HUES48 (cell line): ENCODE data around the gene MOSMO.
"Not testable (repeated sequence)": the region's sequence is repeated elsewhere in the genome, so short reads cannot be mapped to it uniquely, and the experiment has no call there.

ENCODE experiments used
- H3K27ac ChIP-seq: one replicate; pipeline ENCODE4 v1.7.0; 2013; ENCODE audit warnings: low read depth, low read length, inconsistent platforms
- H3K27me3 ChIP-seq: 2 replicates; pipeline ENCODE4 v1.6.1; 2013; ENCODE audit warnings: mild to moderate bottlenecking, low read length; ENCODE audit not compliant: control insufficient read depth, insufficient read depth
- H3K36me3 ChIP-seq: 2 replicates; pipeline ENCODE4 v1.6.1; 2013; ENCODE audit warnings: low read length; ENCODE audit not compliant: control insufficient read depth, insufficient read depth
- H3K4me1 ChIP-seq: 2 replicates; pipeline ENCODE4 v1.6.1; 2013; ENCODE audit warnings: mild to moderate bottlenecking, low read length; ENCODE audit not compliant: control insufficient read depth, insufficient read depth
- H3K4me3 ChIP-seq: 2 replicates; pipeline ENCODE4 v1.5.1; 2013; ENCODE audit warnings: mild to moderate bottlenecking, low read depth, low read length
- H3K9ac ChIP-seq: 2 replicates; pipeline ENCODE4 v1.6.1; 2013; ENCODE audit warnings: mild to moderate bottlenecking, low read depth, low read length, moderate library complexity
- H3K9me3 ChIP-seq: 2 replicates; pipeline ENCODE4 v1.6.1; 2013; ENCODE audit warnings: low read length; ENCODE audit not compliant: control insufficient read depth, insufficient read depth

Gene MOSMO

GRCh38 chr16:22016927-22017326 lies 9.0 kb downstream of the MOSMO start:
- Histone ChIP-seq H3K27me3 (no peaks in the 10 kb centered on the region), H3K27ac (no peak overlapping the region), H3K9ac (no peak overlapping the region), H3K4me3 (no peak overlapping the region), H3K4me1 (no peaks in the 10 kb centered on the region; the same call in 1 of the 2 replicates), H3K36me3 (no peaks in the 10 kb centered on the region), H3K9me3 (no peaks in the 10 kb centered on the region)

- H3K27me3 ChIP-seq, result no peaks in the 10 kb centered on the region
- H3K9ac ChIP-seq, result no peak overlapping the region
- H3K27ac ChIP-seq, result no peak overlapping the region
- H3K36me3 ChIP-seq, result no peaks in the 10 kb centered on the region
- no peaks in the 10 kb centered on the region for H3K9me3 ChIP-seq
- H3K4me3 ChIP-seq, result no peak overlapping the region
- peaks cover 6% of the 10 kb centered on the region for H3K4me1 ChIP-seq
Observed at GRCh38 chr16:22018559-22018958, 10.6 kb downstream of the MOSMO start.

GRCh38 chr16:22022151-22022550 lies 14.2 kb downstream of the MOSMO start:
- Histone ChIP-seq H3K27ac (no peak overlapping the region), H3K4me3 (no peak overlapping the region), H3K9ac (no peak overlapping the region), H3K27me3 (no peaks in the 10 kb centered on the region), H3K9me3 (no peaks in the 10 kb centered on the region), H3K36me3 (no peaks in the 10 kb centered on the region), H3K4me1 (peaks cover 6% of the 10 kb centered on the region)

GRCh38 chr16:22023505-22023904 lies 15.6 kb downstream of the MOSMO start:
- Histone ChIP-seq H3K4me3 (no peak overlapping the region), H3K27me3 (no peaks in the 10 kb centered on the region), H3K27ac (no peak overlapping the region), H3K4me1 (peaks cover 6% of the 10 kb centered on the region), H3K36me3 (no peaks in the 10 kb centered on the region), H3K9ac (no peak overlapping the region), H3K9me3 (no peaks in the 10 kb centered on the region)

- H3K27ac ChIP-seq, H3K36me3 ChIP-seq, H3K9me3 ChIP-seq, H3K4me3 ChIP-seq, H3K27me3 ChIP-seq, H3K9ac ChIP-seq, H3K4me1 ChIP-seq: not testable (repeated sequence)
Observed at GRCh38 chr16:22024785-22025184, 16.9 kb downstream of the MOSMO start.

GRCh38 chr16:22027633-22028032 lies 19.7 kb downstream of the MOSMO start:
- Histone ChIP-seq H3K9ac (no peak overlapping the region), H3K27ac (no peak overlapping the region), H3K4me3 (no peak overlapping the region), H3K36me3 (no peaks in the 10 kb centered on the region), H3K4me1 (peaks cover 6% of the 10 kb centered on the region; the same call in 1 of the 2 replicates), H3K9me3 (no peaks in the 10 kb centered on the region), H3K27me3 (no peaks in the 10 kb centered on the region)

- Histone ChIP-seq H3K9me3 (no peaks in the 10 kb centered on the region), H3K27me3 (no peaks in the 10 kb centered on the region), H3K27ac (no peak overlapping the region), H3K4me3 (no peak overlapping the region), H3K36me3 (no peaks in the 10 kb centered on the region), H3K9ac (no peak overlapping the region), H3K4me1 (no peaks in the 10 kb centered on the region)
Observed at GRCh38 chr16:22029632-22030031, 21.7 kb downstream of the MOSMO start.

- 0 out of 2 replicates have a peak, but pooled peaks cover 4% of the 10 kb centered on the region for H3K4me1 ChIP-seq
- H3K27me3 ChIP-seq, result no peaks in the 10 kb centered on the region
- H3K9ac ChIP-seq, result no peak overlapping the region
- no peaks in the 10 kb centered on the region for H3K36me3 ChIP-seq
- no peak overlapping the region for H3K27ac ChIP-seq
- H3K9me3 ChIP-seq, result no peaks in the 10 kb centered on the region
- H3K4me3 ChIP-seq, result no peak overlapping the region
Observed at GRCh38 chr16:22030087-22030812, 22.3 kb downstream of the MOSMO start.

GRCh38 chr16:22031483-22032083 lies 23.7 kb downstream of the MOSMO start:
- H3K4me3 ChIP-seq, result no peak overlapping the region
- H3K27ac ChIP-seq, result no peak overlapping the region
- no peak overlapping the region for H3K9ac ChIP-seq
- H3K36me3 ChIP-seq, result no peaks in the 10 kb centered on the region
- peaks cover 8% of the 10 kb centered on the region; the same call in 1 of the 2 replicates for H3K4me1 ChIP-seq
- H3K27me3 ChIP-seq, result no peaks in the 10 kb centered on the region
- H3K9me3 ChIP-seq, result no peaks in the 10 kb centered on the region

- H3K36me3 ChIP-seq, result peaks cover 4% of the 10 kb centered on the region; the same call in 1 of the 2 replicates
- no peak overlapping the region for H3K9ac ChIP-seq
- no peak overlapping the region for H3K4me3 ChIP-seq
- no peaks in the 10 kb centered on the region for H3K9me3 ChIP-seq
- H3K4me1 ChIP-seq, result peaks cover 8% of the 10 kb centered on the region; the same call in 1 of the 2 replicates
- H3K27me3 ChIP-seq, result no peaks in the 10 kb centered on the region
- H3K27ac ChIP-seq, result no peak overlapping the region
Observed at GRCh38 chr16:22034503-22034902, 26.6 kb downstream of the MOSMO start.

- no peaks in the 10 kb centered on the region for H3K9me3 ChIP-seq
- H3K27ac ChIP-seq, result no peak overlapping the region
- H3K4me3 ChIP-seq, result no peak overlapping the region
- H3K27me3 ChIP-seq, result no peaks in the 10 kb centered on the region
- H3K9ac ChIP-seq, result no peak overlapping the region
- H3K36me3 ChIP-seq, result peaks cover 4% of the 10 kb centered on the region; the same call in 1 of the 2 replicates
- peaks cover 8% of the 10 kb centered on the region; the same call in 1 of the 2 replicates for H3K4me1 ChIP-seq
Observed at GRCh38 chr16:22035153-22035552, 27.2 kb downstream of the MOSMO start.
